ENCODE measurements around the gene PRUNE2.

PRUNE2 gene

DNA sequence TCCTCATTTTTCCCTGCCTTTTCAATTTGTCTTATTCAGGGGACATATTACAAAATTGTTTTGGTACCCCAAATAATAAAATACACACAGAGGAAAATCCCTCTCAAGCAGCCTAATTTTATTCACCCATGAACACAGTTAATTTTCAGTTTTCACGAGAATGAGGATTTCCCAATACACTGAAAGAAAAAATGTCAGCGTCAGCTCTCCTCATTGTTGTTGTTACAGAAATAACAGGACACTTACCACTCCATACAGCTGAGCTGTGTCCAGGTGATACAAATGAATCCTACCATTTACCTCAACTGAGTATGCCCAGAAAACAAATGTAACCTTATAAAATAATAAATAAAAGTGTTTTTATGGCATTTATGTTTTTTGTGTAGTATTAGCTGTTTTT is 286.3 kb downstream of the PRUNE2 start:
- TF ChIP-seq FOXP2 (optimal IDR thresholded peaks at IDR 0.05; ENCODE audit: borderline replicate concordance, extremely low read depth, extremely low read length, insufficient read depth) (no peak), SIN3A (IDR thresholded peaks at IDR 0.05; ENCODE audit: borderline replicate concordance, insufficient read depth, low read length) (no peak), POLR2AphosphoS5 (IDR thresholded peaks at IDR 0.05; ENCODE audit: low read depth, low read length) (no peak), TAF1 (IDR thresholded peaks at IDR 0.05; ENCODE audit: borderline replicate concordance, insufficient read depth, low read length) (no peak)
- TF ChIP-seq, protein P1, sequence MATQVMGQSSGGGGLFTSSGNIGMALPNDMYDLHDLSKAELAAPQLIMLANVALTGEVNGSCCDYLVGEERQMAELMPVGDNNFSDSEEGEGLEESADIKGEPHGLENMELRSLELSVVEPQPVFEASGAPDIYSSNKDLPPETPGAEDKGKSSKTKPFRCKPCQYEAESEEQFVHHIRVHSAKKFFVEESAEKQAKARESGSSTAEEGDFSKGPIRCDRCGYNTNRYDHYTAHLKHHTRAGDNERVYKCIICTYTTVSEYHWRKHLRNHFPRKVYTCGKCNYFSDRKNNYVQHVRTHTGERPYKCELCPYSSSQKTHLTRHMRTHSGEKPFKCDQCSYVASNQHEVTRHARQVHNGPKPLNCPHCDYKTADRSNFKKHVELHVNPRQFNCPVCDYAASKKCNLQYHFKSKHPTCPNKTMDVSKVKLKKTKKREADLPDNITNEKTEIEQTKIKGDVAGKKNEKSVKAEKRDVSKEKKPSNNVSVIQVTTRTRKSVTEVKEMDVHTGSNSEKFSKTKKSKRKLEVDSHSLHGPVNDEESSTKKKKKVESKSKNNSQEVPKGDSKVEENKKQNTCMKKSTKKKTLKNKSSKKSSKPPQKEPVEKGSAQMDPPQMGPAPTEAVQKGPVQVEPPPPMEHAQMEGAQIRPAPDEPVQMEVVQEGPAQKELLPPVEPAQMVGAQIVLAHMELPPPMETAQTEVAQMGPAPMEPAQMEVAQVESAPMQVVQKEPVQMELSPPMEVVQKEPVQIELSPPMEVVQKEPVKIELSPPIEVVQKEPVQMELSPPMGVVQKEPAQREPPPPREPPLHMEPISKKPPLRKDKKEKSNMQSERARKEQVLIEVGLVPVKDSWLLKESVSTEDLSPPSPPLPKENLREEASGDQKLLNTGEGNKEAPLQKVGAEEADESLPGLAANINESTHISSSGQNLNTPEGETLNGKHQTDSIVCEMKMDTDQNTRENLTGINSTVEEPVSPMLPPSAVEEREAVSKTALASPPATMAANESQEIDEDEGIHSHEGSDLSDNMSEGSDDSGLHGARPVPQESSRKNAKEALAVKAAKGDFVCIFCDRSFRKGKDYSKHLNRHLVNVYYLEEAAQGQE (IDR thresholded peaks at IDR 0.05; ENCODE audit: insufficient read depth in 1 of 2, low read depth in 2 of 2, low read length in 2 of 2): no peak

DNA sequence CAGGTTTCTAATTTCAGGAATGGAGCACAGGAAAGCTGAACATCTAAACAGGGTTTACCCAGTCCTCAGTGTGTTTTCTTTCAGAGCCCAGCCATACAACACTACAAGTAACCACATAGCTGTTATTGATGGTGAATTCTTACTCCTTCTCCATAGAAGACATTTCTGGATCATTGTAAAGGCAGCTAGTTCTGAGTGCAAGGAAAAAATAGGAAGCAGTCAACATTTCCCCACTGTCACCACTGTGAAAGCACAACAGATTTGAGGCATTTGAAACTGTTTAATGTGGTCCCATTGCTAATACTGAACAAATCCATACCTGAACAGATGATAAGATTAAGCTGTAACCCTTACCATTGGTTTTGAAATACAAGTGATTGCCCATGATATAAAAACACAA is 286.7 kb downstream of the PRUNE2 start:
- TF ChIP-seq FOXP2 (optimal IDR thresholded peaks at IDR 0.05; ENCODE audit: borderline replicate concordance, extremely low read depth, extremely low read length, insufficient read depth): no peak
- TF ChIP-seq, protein P1 (IDR thresholded peaks at IDR 0.05; ENCODE audit: insufficient read depth in 1 of 2, low read depth in 2 of 2, low read length in 2 of 2): no peak
- TF ChIP-seq TAF1 (IDR thresholded peaks at IDR 0.05; ENCODE audit: borderline replicate concordance, insufficient read depth, low read length): no peak
- TF ChIP-seq SIN3A (IDR thresholded peaks at IDR 0.05; ENCODE audit: borderline replicate concordance, insufficient read depth, low read length): no peak
- no peak for TF ChIP-seq POLR2AphosphoS5 (IDR thresholded peaks at IDR 0.05; ENCODE audit: low read depth, low read length)

DNA sequence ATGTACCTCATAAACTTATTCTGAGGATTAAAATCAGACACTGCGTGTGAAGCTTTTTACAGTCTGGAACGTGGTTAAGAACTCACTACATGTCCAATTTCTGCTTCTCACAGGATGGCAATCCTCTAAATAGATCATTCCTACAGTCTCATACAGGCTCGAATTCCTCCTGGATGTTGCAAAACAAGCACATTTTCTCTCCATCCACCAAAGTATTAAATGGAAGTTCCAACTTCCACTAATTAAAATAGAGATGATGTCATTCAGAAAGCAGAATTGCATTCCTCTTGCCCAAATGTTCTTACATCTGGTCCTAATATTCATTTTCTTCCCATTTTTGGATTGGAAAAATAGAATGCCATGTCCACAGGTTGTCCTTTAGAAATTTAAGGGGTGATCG is 287.2 kb downstream of the PRUNE2 start:
- TF ChIP-seq POLR2AphosphoS5 (IDR thresholded peaks at IDR 0.05; ENCODE audit: low read depth, low read length): no peak
- TF ChIP-seq, protein P1 (IDR thresholded peaks at IDR 0.05; ENCODE audit: insufficient read depth in 1 of 2, low read depth in 2 of 2, low read length in 2 of 2): no peak
- TF ChIP-seq FOXP2 (optimal IDR thresholded peaks at IDR 0.05; ENCODE audit: borderline replicate concordance, extremely low read depth, extremely low read length, insufficient read depth): no peak
- no peak for TF ChIP-seq SIN3A (IDR thresholded peaks at IDR 0.05; ENCODE audit: borderline replicate concordance, insufficient read depth, low read length)
- TF ChIP-seq TAF1 (IDR thresholded peaks at IDR 0.05; ENCODE audit: borderline replicate concordance, insufficient read depth, low read length): no peak

DNA sequence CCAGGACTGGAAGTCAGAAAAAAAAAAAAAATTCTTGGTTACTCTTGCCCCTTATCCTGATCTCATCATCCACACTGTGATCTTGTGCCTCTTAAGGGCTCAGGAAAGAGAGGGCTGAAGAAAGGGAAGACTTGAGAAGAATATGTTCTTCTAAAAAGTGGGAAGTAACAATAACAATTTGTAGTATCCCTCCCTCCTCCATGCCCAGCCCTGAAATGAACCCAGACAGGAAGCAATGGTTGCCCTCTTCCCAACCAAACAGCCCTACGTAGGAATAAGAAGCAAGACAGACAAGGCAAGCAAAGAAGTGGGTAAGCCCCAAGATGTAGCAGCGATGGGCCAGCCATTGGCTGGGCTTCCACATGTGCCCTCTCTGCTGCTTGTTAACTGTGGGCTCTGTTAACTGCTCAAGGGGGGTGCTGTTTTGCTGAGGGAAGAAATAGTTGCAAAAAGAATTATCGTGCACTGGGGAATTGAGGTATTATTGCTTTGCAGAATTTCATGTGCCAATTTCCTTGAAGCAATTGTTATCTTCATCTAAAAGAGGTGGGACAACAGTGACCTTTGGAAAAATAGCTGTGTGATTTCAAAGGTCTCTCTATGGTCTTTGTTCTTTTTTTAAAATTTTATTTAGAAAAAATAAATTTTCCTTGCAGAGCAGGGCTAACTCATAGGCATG is 288.3 kb downstream of the PRUNE2 start:
- TF ChIP-seq POLR2AphosphoS5 (IDR thresholded peaks at IDR 0.05; ENCODE audit: low read depth, low read length): no peak
- no peak for TF ChIP-seq FOXP2 (optimal IDR thresholded peaks at IDR 0.05; ENCODE audit: borderline replicate concordance, extremely low read depth, extremely low read length, insufficient read depth)

DNA sequence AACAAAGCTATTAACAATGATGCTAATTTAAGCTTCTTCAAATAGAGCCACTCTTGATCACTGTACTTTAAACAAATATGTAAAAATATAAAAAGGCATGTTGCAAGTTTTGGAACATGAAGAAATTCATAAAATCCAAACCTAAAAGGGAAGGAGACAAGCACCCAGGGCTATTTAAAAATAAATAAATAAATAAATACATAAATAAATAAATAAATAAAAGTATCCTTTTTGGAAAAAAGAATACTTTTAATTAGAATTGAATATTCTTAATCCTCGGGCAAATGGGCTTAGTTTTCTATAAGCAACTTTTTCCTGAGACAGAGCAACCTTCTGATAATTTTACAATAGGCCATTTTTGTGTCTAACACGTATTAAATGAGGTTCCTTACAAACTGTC is 289.1 kb downstream of the PRUNE2 start:
- no peak for TF ChIP-seq TAF1 (IDR thresholded peaks at IDR 0.05; ENCODE audit: borderline replicate concordance, insufficient read depth, low read length)
- TF ChIP-seq, protein P1 (IDR thresholded peaks at IDR 0.05; ENCODE audit: insufficient read depth in 1 of 2, low read depth in 2 of 2, low read length in 2 of 2): no peak
- no peak for TF ChIP-seq FOXP2 (optimal IDR thresholded peaks at IDR 0.05; ENCODE audit: borderline replicate concordance, extremely low read depth, extremely low read length, insufficient read depth)
- no peak for TF ChIP-seq SIN3A (IDR thresholded peaks at IDR 0.05; ENCODE audit: borderline replicate concordance, insufficient read depth, low read length)
- no peak for TF ChIP-seq POLR2AphosphoS5 (IDR thresholded peaks at IDR 0.05; ENCODE audit: low read depth, low read length)
